Nephron (organoid): Measurements from ENCODE around the gene VPS51.
A peak's percentile ranks its signal among the peaks of the same experiment; 100 is the strongest.

Experiments used
- H3K27ac Mint-ChIP-seq, 3 experiments: 2 replicates each; pipeline ENCODE4 v1.8.0; 2020; ENCODE audit warnings: mixed read lengths in 3 of 3, mild to moderate bottlenecking in 2 of 3, moderate library complexity in 1 of 3
- H3K27me3 Mint-ChIP-seq: 2 replicates; pipeline ENCODE4 v1.8.0; 2021; ENCODE audit warnings: low read depth, mild to moderate bottlenecking, moderate library complexity, mixed read lengths
- H3K36me3 Mint-ChIP-seq: 2 replicates; pipeline ENCODE4 v1.8.0; 2020; ENCODE audit warnings: low read depth, mixed read lengths
- H3K4me1 Mint-ChIP-seq: 2 replicates; pipeline ENCODE4 v1.8.0; 2020; ENCODE audit warnings: mixed read lengths
- H3K4me3 Mint-ChIP-seq, 3 experiments: 2 replicates each; pipeline ENCODE4 v1.8.0; 2020; ENCODE audit warnings: mild to moderate bottlenecking in 3 of 3, mixed read lengths in 3 of 3, moderate library complexity in 2 of 3
- H3K9me3 Mint-ChIP-seq: 2 replicates; pipeline ENCODE4 v1.8.0; 2020; ENCODE audit warnings: mixed read lengths
- CTCF ChIP-seq, 3 experiments: fragments of 200-600 bp; sonication (generic); IDR thresholded peaks; one replicate each; pipeline ENCODE4 v1.5.0; 2021; ENCODE audit warnings: antibody characterized with exemption in 3 of 3; ENCODE audit not compliant: unreplicated experiment in 3 of 3

VPS51 gene

GRCh38 chr11:65084598-65085375, 11.2 kb upstream of the VPS51 start:
- H3K27me3 Mint-ChIP-seq = no peaks in the 10 kb centered on the region
- TF ChIP-seq CTCF (IDR thresholded peaks at IDR 0.05; ENCODE audit: unreplicated experiment in 3 of 3) = no peak
- H3K27ac Mint-ChIP-seq = peak overlapping the region; percentile 97 to 98 (median 97)
- no peaks in the 10 kb centered on the region for H3K9me3 Mint-ChIP-seq
- peaks cover 20% of the 10 kb centered on the region for H3K36me3 Mint-ChIP-seq
- H3K4me3 Mint-ChIP-seq = peak overlapping the region; percentile 97 to 99 (median 98)
- peaks cover 26% of the 10 kb centered on the region for H3K4me1 Mint-ChIP-seq

- peaks cover 26% of the 10 kb centered on the region for H3K4me1 Mint-ChIP-seq
- TF ChIP-seq CTCF (IDR thresholded peaks at IDR 0.05; ENCODE audit: unreplicated experiment in 3 of 3) = no peak
- H3K9me3 Mint-ChIP-seq = no peaks in the 10 kb centered on the region
These were observed 10.6 kb upstream of the VPS51 start for GRCh38 chr11:65085446-65085845.

GRCh38 chr11:65086809-65087208, 9.2 kb upstream of the VPS51 start:
- Mint-ChIP-seq H3K9me3 (no peaks in the 10 kb centered on the region), H3K27me3 (no peaks in the 10 kb centered on the region), H3K27ac (no peak overlapping the region), H3K36me3 (peaks cover 12% of the 10 kb centered on the region), H3K4me3 (peak overlapping the region; percentile 64 to 73 (median 70)), H3K4me1 (peaks cover 26% of the 10 kb centered on the region)
- no peak for TF ChIP-seq CTCF (IDR thresholded peaks at IDR 0.05; ENCODE audit: unreplicated experiment in 3 of 3)

More at GRCh38 chr11:65085446-65085845, 10.6 kb upstream of the VPS51 start:
- H3K36me3 Mint-ChIP-seq = peaks cover 17% of the 10 kb centered on the region
- no peaks in the 10 kb centered on the region for H3K27me3 Mint-ChIP-seq
- peak overlapping the region; percentile 97 to 99 (median 98) for H3K4me3 Mint-ChIP-seq
- H3K27ac Mint-ChIP-seq = peak overlapping the region; percentile 97 to 98 (median 97)

- H3K4me1 Mint-ChIP-seq = peaks cover 26% of the 10 kb centered on the region
- H3K36me3 Mint-ChIP-seq = peaks cover 12% of the 10 kb centered on the region
- no peak overlapping the region for H3K4me3 Mint-ChIP-seq
- H3K27ac Mint-ChIP-seq = no peak overlapping the region
- H3K9me3 Mint-ChIP-seq = no peaks in the 10 kb centered on the region
- no peaks in the 10 kb centered on the region for H3K27me3 Mint-ChIP-seq
- no peak for TF ChIP-seq CTCF (IDR thresholded peaks at IDR 0.05; ENCODE audit: unreplicated experiment in 3 of 3)
These were observed 8.8 kb upstream of the VPS51 start for GRCh38 chr11:65087216-65087615.

GRCh38 chr11:65087827-65088226, 8.2 kb upstream of the VPS51 start:
- Mint-ChIP-seq H3K27ac (no peak overlapping the region), H3K4me3 (no peak overlapping the region), H3K36me3 (peaks cover 12% of the 10 kb centered on the region), H3K4me1 (peaks cover 23% of the 10 kb centered on the region), H3K27me3 (no peaks in the 10 kb centered on the region), H3K9me3 (no peaks in the 10 kb centered on the region)
- TF ChIP-seq CTCF (IDR thresholded peaks at IDR 0.05; ENCODE audit: unreplicated experiment in 3 of 3) = no peak

- no peak for TF ChIP-seq CTCF (IDR thresholded peaks at IDR 0.05; ENCODE audit: unreplicated experiment in 3 of 3)
- H3K4me3 Mint-ChIP-seq = no peak overlapping the region
- peaks cover 11% of the 10 kb centered on the region for H3K4me1 Mint-ChIP-seq
- no peaks in the 10 kb centered on the region for H3K27me3 Mint-ChIP-seq
- peaks cover 12% of the 10 kb centered on the region for H3K36me3 Mint-ChIP-seq
- no peak overlapping the region for H3K27ac Mint-ChIP-seq
- H3K9me3 Mint-ChIP-seq = no peaks in the 10 kb centered on the region
These were observed 6.4 kb upstream of the VPS51 start for GRCh38 chr11:65089621-65090020.
